ENCODE data around the gene RALGDS. TPM values are rescaled to one million over a fixed set of nuclear protein-coding genes. Genes with fewer than 3 reads are reported as not detected.

Gene RALGDS
- total RNA-seq, 1 donor = 59.0 TPM

GRCh38 chr9:133058550-133059320, 62.3 kb downstream of the RALGDS start:
- no peaks in the 10 kb centered on the region for H3K27me3 ChIP-seq (ENCODE audit: insufficient read depth, low read length)
- no peak overlapping the region for H3K4me3 ChIP-seq (ENCODE audit: low read length)
- H3K4me1 ChIP-seq (ENCODE audit: insufficient read depth, low read length) = peaks cover 31% of the 10 kb centered on the region
- H3K9me3 ChIP-seq (ENCODE audit: low read depth, low read length) = no peaks in the 10 kb centered on the region

DNA sequence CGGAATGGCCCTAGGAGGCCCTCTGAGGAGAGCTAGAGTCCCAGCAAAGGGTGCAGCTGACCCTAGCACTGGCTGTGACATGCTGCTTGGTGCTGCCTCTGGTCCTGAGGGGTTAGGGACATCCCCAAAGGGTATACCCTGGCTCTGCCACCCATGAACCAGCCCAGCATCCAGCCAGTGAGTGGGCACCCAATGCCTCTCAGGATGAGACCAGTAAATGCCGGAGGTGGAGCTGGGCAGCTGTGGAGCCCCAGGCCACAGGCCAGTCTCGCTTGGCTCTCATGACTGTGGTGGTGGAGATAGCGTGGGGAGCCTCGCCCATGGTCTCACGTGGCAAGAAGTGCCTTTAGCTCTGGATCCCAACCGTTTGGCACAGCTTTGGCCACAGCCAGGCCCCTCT, 63.0 kb downstream of the RALGDS start:
- peaks cover 31% of the 10 kb centered on the region for H3K4me1 ChIP-seq (ENCODE audit: insufficient read depth, low read length)
- H3K27me3 ChIP-seq (ENCODE audit: insufficient read depth, low read length) = no peaks in the 10 kb centered on the region
- no peaks in the 10 kb centered on the region for H3K9me3 ChIP-seq (ENCODE audit: low read depth, low read length)
- H3K4me3 ChIP-seq (ENCODE audit: low read length) = no peak overlapping the region

GRCh38 chr9:133057553-133057952, 63.5 kb downstream of the RALGDS start:
- no peaks in the 10 kb centered on the region for H3K9me3 ChIP-seq (ENCODE audit: low read depth, low read length)
- no peak overlapping the region for H3K4me3 ChIP-seq (ENCODE audit: low read length)
- H3K27me3 ChIP-seq (ENCODE audit: insufficient read depth, low read length) = no peaks in the 10 kb centered on the region
- peaks cover 31% of the 10 kb centered on the region for H3K4me1 ChIP-seq (ENCODE audit: insufficient read depth, low read length)

GRCh38 chr9:133057006-133057405, 64.0 kb downstream of the RALGDS start:
- H3K4me3 ChIP-seq (ENCODE audit: low read length) = no peak overlapping the region
- peaks cover 31% of the 10 kb centered on the region for H3K4me1 ChIP-seq (ENCODE audit: insufficient read depth, low read length)
- H3K9me3 ChIP-seq (ENCODE audit: low read depth, low read length) = no peaks in the 10 kb centered on the region
- H3K27me3 ChIP-seq (ENCODE audit: insufficient read depth, low read length) = no peaks in the 10 kb centered on the region

DNA sequence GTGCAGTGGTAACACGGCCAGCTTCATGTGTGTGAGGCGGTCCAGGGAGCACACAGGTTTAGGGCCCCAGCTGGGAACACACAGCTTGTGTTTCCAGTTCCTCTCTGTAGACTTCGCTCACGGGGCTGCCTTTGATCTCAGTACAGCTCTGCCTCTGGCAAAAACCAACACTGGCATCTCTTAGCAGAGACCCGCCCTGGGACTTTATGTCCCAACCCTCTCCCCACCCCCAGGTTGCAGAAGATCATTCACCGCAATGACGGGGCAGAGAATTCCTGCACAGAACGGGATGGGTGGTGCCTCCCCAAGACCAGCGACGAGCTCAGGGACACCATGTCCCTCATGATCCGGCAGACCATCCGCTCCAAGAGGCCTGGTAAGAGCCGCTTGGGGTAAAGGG, 64.5 kb downstream of the RALGDS start:
- Histone ChIP-seq H3K4me1 (ENCODE audit: insufficient read depth, low read length) (peaks cover 31% of the 10 kb centered on the region), H3K4me3 (ENCODE audit: low read length) (no peak overlapping the region), H3K9me3 (ENCODE audit: low read depth, low read length) (no peaks in the 10 kb centered on the region), H3K27me3 (ENCODE audit: insufficient read depth, low read length) (no peaks in the 10 kb centered on the region)

DNA sequence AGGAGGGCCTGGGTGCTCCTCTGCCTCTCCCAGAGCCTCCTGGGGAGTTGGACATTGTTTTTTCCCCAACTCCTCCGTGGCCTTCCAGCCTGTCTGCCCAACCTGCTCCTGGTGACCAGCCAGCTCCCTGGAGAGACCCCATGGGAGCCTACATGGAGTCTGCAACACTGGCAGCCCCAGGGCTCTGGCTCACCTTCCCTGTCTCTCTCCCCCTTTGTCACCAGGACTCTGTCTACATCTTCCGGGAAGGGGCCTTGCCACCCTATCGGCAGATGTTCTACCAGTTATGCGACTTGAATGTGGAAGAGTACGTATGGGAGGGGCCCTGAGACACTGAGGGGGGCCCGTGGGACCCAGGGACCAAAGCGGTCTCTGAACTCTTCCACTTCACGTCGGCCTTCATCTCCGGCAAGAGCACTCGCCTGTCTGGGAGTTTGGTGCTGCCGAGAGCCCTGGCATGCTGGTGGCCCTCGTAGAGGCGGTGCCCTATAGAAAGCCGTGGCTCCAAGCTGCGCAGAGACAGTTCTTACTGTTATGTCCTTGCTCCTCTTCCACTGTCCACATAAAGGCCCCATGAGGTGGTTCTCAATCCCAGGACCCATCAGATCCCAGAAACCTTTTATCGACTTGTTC, 65.1 kb downstream of the RALGDS start:
- H3K4me3 ChIP-seq (ENCODE audit: low read length) = no peak overlapping the region
- no peaks in the 10 kb centered on the region for H3K9me3 ChIP-seq (ENCODE audit: low read depth, low read length)
- H3K27me3 ChIP-seq (ENCODE audit: insufficient read depth, low read length) = no peaks in the 10 kb centered on the region
- H3K4me1 ChIP-seq (ENCODE audit: insufficient read depth, low read length) = peaks cover 31% of the 10 kb centered on the region

DNA sequence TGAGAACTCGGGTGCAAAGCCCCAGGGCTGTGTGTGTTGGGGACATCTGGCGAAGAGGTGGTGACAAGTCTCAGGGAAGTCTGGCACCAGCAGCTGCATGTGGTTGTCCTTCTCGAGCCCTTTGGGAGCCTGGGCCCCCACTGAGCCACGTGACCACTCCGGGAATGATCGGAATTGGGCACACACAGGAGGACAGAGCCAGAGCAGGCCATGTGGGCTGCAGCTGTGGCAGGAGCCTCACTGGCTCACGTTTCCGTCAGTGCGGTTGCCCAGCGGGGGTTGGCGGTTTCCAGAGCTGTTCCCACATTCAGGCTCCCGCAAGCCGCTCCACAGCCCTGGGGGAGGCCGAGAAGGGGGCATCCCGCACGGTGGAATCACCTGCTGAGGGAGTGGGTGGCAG, 66.1 kb downstream of the RALGDS start:
- Histone ChIP-seq H3K9me3 (ENCODE audit: low read depth, low read length) (no peaks in the 10 kb centered on the region), H3K4me1 (ENCODE audit: insufficient read depth, low read length) (peaks cover 27% of the 10 kb centered on the region), H3K27me3 (ENCODE audit: insufficient read depth, low read length) (no peaks in the 10 kb centered on the region), H3K4me3 (ENCODE audit: low read length) (no peak overlapping the region)

GRCh38 chr9:133054194-133054890, 66.7 kb downstream of the RALGDS start:
- no peaks in the 10 kb centered on the region for H3K27me3 ChIP-seq (ENCODE audit: insufficient read depth, low read length)
- peaks cover 21% of the 10 kb centered on the region for H3K4me1 ChIP-seq (ENCODE audit: insufficient read depth, low read length)
- no peaks in the 10 kb centered on the region for H3K9me3 ChIP-seq (ENCODE audit: low read depth, low read length)
- no peak overlapping the region for H3K4me3 ChIP-seq (ENCODE audit: low read length)

DNA sequence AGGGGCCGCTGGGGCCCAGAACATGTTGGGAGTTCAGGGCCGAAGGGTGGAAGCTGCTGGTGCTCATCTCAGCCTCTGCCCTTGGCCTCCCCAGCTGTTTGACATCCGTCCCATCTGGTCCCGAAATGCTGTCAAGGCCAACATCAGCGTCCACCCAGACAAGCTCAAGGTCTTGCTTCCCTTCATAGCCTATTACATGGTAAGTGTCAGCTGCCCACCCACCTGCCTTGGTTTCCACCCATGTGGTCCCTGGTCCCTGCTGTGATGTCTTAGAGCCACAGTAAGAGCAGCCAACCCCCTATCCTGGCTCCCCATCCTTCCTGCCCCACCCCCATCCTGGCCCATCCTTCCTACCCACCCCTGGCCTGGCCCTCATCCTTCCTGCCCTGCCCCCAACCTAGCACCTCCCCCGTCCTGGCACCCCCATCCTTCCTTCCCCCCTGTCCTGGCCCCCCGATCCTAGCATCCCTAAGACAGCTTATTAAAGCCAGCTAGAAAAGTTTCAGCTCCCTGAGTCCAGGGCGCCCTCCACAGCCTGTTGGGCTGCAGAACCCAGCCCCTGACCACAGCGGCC, 69.0 kb downstream of the RALGDS start:
- Histone ChIP-seq H3K9me3 (ENCODE audit: low read depth, low read length) (no peaks in the 10 kb centered on the region), H3K4me3 (ENCODE audit: low read length) (no peak overlapping the region), H3K27me3 (ENCODE audit: insufficient read depth, low read length) (no peaks in the 10 kb centered on the region), H3K4me1 (ENCODE audit: insufficient read depth, low read length) (peaks cover under 1% of the 10 kb centered on the region)

GRCh38 chr9:133051281-133051900, 69.6 kb downstream of the RALGDS start:
- no peaks in the 10 kb centered on the region for H3K9me3 ChIP-seq (ENCODE audit: low read depth, low read length)
- no peaks in the 10 kb centered on the region for H3K27me3 ChIP-seq (ENCODE audit: insufficient read depth, low read length)
- H3K4me3 ChIP-seq (ENCODE audit: low read length) = no peak overlapping the region
- no peaks in the 10 kb centered on the region for H3K4me1 ChIP-seq (ENCODE audit: insufficient read depth, low read length)

DNA sequence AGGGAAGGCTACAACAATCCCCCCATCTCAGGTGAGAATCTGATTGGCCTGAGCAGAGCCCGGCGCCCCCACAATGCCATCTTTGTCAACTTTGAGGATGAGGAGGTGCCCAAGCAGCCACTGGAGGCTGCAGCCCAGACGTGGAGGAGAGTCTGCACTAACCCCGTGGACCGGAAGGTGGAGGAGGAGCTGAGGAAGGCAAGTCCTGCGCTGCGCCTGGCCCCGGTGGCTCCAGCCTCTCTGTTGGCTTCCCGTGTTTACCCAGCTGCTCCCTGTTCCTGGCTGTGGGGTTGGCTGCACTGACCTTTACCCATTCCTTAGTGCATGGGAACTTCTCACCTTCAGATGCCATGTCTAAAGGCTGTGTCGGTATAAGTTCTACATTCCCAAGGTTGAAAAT, 70.3 kb downstream of the RALGDS start:
- Histone ChIP-seq H3K9me3 (ENCODE audit: low read depth, low read length) (no peaks in the 10 kb centered on the region), H3K4me1 (ENCODE audit: insufficient read depth, low read length) (no peaks in the 10 kb centered on the region), H3K27me3 (ENCODE audit: insufficient read depth, low read length) (no peaks in the 10 kb centered on the region), H3K4me3 (ENCODE audit: low read length) (no peak overlapping the region)

DNA sequence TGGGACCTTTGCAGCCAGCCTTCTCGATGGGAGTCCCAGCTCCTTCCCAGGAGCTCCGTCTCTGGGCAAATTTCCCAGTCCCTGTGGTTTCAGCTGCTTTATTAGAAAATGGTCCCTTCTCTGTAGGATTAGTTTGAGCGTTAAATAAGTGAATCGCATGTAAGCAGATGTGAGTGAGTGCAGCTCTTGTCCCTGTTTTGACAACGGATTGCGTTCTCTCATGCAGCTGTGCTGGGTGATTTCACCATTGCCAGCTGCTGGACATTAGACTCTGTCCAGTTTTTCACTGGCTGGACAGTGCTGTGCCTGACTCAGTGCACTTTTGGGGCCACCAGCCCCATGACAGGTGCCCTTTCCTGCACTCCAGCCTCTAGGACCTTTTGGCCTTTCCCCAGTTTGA, 70.9 kb downstream of the RALGDS start:
- Histone ChIP-seq H3K4me3 (ENCODE audit: low read length) (no peak overlapping the region), H3K4me1 (ENCODE audit: insufficient read depth, low read length) (no peaks in the 10 kb centered on the region), H3K9me3 (ENCODE audit: low read depth, low read length) (no peaks in the 10 kb centered on the region), H3K27me3 (ENCODE audit: insufficient read depth, low read length) (no peaks in the 10 kb centered on the region)

DNA sequence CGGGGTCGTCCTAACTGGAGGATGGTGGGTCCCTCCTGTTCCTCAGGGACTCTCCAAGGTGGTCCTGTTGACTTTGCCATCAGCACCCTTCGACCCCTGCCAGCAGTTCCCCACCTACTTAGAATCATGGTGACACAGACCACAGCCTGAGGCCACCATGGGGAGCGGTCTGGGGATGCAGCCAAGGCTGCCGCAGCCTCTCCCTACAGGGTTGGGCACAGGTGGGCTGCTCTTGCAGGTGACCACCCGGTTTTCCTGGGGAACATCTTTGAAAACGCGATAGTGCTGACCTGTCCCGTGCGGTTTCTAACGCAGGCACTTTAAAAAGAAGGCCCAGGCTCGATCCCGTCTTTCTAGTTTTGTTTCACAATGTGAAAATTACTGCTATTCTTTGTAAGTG, 72.0 kb downstream of the RALGDS start:
- no peaks in the 10 kb centered on the region for H3K9me3 ChIP-seq (ENCODE audit: low read depth, low read length)
- no peaks in the 10 kb centered on the region for H3K27me3 ChIP-seq (ENCODE audit: insufficient read depth, low read length)
- no peak overlapping the region for H3K4me3 ChIP-seq (ENCODE audit: low read length)
- H3K4me1 ChIP-seq (ENCODE audit: insufficient read depth, low read length) = no peaks in the 10 kb centered on the region

DNA sequence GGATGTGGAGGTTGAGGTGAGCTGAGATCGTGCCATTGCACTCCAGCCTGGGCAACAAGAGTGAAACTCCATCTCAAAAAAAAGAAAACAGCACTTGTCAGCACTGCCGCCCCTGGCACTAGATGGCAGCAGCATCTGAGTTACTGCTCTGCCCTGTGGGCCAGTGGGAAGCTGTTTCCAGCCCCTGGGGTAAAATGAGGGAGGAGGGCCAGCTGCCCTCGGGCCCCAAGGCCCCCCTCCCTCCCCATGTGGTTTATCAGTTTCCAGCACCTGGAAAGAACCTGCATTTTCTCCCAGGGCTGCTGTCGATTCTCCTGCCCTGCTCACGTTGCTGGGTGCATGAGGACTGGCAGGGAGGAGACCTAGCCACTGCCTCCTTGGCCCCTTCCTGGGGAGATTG, 72.4 kb downstream of the RALGDS start:
- H3K4me1 ChIP-seq (ENCODE audit: insufficient read depth, low read length) = no peaks in the 10 kb centered on the region
- no peaks in the 10 kb centered on the region for H3K9me3 ChIP-seq (ENCODE audit: low read depth, low read length)
- H3K4me3 ChIP-seq (ENCODE audit: low read length) = no peak overlapping the region
- no peaks in the 10 kb centered on the region for H3K27me3 ChIP-seq (ENCODE audit: insufficient read depth, low read length)

Measured in mononuclear cell (primary cell).